ENCODE measurements around the gene PLEKHG3.
"Not testable (repeated sequence)": the region's sequence is repeated elsewhere in the genome, so short reads cannot be mapped to it uniquely, and the experiment has no call there.

PLEKHG3 gene

GRCh38 chr14:64688031-64688430, 16.2 kb upstream of the PLEKHG3 start:
- DNase-seq (ENCODE audit: low spot score) = no peak

- no peak for DNase-seq (ENCODE audit: low spot score)
Measured at GRCh38 chr14:64688811-64689281, 15.4 kb upstream of the PLEKHG3 start.

GRCh38 chr14:64689289-64689688, 14.9 kb upstream of the PLEKHG3 start:
- DNase-seq (ENCODE audit: low spot score) = no peak

DNA sequence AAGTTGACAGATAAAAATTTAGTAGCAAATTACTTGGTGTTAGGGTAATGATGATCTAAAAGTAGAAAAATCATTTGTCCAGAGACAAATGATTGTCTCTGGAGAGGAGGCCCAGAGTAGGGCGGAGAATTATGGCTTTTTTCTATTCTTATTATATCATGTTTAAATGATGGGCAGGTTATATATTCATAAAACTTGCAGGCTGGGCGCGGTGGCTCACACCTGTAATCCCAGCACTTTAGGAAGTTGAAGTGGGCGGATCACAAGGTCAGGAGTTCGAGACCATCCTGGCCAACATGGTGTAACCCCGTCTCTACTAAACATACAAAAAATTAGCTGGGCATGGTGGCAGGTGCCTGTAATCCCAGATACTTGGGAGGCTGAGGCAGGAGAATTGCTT, 13.6 kb upstream of the PLEKHG3 start:
- not testable (repeated sequence) for DNase-seq (ENCODE audit: low spot score)

DNA sequence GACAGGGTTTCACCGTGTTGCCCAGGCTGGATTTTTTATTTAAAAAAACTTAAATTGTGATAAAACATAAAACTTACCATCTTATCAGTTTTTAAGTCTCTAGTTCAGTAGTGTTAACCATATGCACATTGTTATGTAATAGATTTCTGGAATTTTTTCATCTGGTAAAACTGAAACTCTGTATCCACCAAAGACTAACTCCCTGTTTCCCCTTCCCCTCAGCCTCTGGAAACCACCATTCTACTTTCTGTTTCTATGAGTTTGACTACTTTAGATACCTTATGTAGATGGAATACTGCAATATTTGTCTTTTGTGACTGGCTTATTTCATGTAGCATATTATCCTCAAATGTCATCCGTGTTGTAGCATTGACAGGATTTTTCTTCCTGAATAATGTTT, 12.8 kb upstream of the PLEKHG3 start:
- DNase-seq (ENCODE audit: low spot score) = no peak

- DNase-seq (ENCODE audit: low spot score) = no peak
Measured at GRCh38 chr14:64692189-64692985, 11.8 kb upstream of the PLEKHG3 start.

- DNase-seq (ENCODE audit: low spot score) = no peak
Measured at GRCh38 chr14:64692986-64693809, 11.0 kb upstream of the PLEKHG3 start.

GRCh38 chr14:64693810-64694165, 10.4 kb upstream of the PLEKHG3 start:
- DNase-seq (ENCODE audit: low spot score) = no peak

- no peak for DNase-seq (ENCODE audit: low spot score)
Measured at GRCh38 chr14:64695071-64695470, 9.2 kb upstream of the PLEKHG3 start.

DNA sequence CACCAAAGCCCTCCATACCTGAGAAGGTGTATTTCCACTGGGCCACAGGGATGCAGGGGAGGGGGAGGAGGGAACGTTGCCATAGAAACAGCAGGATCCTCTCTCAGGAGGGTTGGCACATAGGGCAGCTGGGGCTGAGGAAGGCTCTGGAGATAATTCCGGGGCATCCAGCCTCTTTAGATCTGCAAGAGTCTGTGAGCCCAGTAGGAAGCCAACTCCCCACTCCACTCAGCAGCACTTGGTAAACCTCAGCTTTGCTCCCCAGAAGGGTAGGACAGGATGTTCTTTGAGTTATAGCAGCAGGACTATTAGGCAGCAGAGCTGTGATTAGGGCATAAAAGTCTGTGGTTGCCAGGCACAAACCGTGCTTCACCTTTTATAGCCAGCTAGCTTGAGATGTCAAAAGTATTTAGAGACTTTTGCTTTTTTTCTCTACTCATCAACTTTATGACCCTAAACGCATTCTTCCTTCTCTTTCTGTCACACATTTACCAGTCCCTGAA, 7.8 kb upstream of the PLEKHG3 start:
- no peak for DNase-seq (ENCODE audit: low spot score)

- DNase-seq (ENCODE audit: low spot score) = no peak
Measured at GRCh38 chr14:64698903-64699302, 5.3 kb upstream of the PLEKHG3 start.

DNA sequence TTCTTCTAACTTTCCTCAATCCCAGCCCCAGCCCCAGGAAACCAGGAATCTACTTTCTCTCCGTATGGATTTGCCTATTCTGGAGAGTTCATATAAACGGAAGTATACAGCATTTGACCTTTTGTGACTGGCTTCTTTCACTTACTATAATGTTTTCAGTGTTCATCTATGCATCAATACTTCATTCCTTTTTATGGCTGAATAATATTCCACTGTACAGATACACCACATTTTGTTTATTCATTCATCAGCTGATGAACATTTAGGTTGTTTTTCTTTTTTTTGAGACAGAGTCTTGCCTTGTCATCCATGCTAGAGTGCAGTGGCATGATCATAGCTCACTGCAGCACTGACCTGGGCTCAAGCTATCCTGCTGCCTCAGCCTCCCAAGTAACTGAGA, 3.9 kb upstream of the PLEKHG3 start:
- DNase-seq (ENCODE audit: low spot score) = no peak

DNA sequence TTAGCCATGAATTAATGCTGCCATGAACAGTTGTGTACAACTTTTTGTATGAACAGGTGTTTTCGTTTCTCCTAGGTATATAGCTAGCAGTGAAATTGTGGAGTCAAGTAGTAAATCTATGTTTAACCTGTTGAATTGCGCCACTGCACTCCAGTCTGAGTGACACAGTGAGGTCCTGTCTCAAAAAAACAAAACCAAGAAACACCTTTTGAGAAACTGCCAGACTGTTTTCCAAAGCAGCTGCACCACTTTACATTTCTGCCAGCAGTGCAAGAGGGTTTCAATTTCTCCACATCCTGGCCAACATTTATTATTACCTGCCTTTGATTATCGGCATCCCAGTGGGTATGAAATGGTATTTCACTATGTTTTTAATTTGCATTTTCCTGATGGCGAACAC, 3.3 kb upstream of the PLEKHG3 start:
- DNase-seq (ENCODE audit: low spot score) = no peak

DNA sequence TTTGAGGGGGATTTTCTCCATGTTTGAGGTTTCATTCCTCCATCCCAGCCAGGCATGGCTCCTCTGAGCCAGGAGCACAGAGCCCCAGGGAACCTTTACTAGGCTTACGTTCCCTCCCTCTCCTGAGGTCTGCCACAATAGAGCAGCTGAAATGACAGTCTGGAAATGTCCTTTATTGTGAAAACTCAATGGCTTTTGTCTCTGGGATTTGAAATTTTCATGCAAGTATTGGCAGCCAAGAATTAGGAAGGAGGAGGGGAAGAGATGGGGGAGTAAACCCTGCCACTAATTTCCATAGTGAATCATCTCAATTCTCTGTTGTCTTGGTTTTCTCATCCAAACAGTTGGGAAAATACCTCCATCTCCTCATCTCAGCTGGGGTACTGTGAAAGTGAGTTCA, 2.6 kb upstream of the PLEKHG3 start:
- no peak for DNase-seq (ENCODE audit: low spot score)

DNA sequence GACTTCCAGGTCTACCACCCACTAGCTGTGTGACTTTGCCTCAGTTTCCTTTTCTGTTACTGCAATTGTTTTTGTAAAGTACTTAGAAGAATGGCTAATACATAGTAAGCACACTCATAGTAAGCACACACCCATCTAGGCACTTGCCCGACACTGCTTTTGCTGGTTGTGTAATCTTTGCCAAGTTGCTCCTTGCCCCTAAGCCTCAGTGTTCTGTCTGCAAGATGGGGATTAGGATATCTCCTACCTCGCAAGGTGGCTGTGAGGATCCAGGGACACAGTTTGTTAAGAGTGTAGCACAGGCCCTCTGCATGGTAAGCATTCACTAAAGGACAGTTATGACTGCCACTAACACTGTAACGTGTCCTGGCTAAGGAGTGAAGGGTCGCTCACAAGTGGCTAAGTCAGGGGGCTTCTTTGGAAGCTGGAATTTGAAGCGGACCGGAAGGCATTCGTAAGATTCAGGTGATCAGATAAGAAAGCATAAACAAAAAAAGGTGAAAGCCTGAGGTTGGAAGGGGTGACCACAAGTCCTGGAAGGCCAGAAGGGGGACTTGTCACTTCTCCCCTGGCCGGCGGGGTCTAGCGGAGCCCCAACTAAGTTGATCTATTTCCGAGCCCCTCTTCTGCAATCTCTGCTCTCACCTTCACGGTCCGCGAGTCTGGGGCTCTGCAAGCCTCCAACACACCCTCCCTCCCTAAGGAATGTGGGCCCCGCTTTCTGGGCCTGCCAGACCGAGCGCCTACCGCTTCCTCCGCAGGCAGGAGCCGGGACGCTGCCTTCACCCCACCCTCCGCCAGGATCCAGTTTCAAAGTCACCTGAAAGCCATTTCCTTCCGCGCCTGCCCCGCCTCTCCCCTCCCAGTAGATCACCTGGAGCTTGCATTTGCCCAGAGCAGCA, 1.5 kb upstream of the PLEKHG3 start:
- no peak for DNase-seq (ENCODE audit: low spot score)

GRCh38 chr14:64703395-64704142, 655 bp upstream of the PLEKHG3 start:
- DNase-seq (ENCODE audit: low spot score) = no peak

GRCh38 chr14:64704743-64705380, 638 bp downstream of the PLEKHG3 start:
- no peak for DNase-seq (ENCODE audit: low spot score)

- DNase-seq (ENCODE audit: low spot score) = no peak
Measured at GRCh38 chr14:64705381-64706118, 1.3 kb downstream of the PLEKHG3 start.

DNA sequence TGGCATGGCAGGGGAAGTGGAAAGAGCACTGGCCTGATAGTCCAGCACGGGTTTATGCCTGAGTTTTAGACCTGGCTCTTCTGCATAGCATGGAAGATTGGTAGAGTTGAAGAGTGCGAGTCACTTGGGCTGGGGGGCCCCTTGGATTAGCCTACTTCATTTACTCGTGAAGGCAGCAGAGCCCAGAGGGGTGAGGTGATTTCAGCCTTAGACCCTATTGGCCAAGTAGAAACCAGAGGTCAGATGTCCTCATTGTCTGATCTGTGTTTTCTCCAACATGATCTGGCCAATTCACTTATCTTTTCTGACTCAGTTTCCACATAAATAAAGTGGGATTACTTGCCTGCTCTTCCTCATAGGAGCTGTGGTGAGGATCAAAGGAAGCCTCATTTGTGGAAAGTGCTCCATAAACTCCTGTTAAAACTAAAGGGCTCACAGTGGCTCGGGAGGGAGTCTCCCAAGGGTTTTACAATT, 1.9 kb downstream of the PLEKHG3 start:
- DNase-seq (ENCODE audit: low spot score) = no peak

GRCh38 chr14:64706593-64707193, 2.5 kb downstream of the PLEKHG3 start:
- DNase-seq (ENCODE audit: low spot score) = peak; percentile 63
